GM19324 (cell line): ENCODE data around the gene ZBTB7A.

Experiments used
- ATAC-seq: cut with Tn5 transposase; IDR thresholded peaks from one replicate; pipeline ENCODE4 v1.9.1; 2021; ENCODE audit warnings: mild to moderate bottlenecking, moderate library complexity; ENCODE audit not compliant: unreplicated experiment, low FRiP score

The ZBTB7A gene

DNA sequence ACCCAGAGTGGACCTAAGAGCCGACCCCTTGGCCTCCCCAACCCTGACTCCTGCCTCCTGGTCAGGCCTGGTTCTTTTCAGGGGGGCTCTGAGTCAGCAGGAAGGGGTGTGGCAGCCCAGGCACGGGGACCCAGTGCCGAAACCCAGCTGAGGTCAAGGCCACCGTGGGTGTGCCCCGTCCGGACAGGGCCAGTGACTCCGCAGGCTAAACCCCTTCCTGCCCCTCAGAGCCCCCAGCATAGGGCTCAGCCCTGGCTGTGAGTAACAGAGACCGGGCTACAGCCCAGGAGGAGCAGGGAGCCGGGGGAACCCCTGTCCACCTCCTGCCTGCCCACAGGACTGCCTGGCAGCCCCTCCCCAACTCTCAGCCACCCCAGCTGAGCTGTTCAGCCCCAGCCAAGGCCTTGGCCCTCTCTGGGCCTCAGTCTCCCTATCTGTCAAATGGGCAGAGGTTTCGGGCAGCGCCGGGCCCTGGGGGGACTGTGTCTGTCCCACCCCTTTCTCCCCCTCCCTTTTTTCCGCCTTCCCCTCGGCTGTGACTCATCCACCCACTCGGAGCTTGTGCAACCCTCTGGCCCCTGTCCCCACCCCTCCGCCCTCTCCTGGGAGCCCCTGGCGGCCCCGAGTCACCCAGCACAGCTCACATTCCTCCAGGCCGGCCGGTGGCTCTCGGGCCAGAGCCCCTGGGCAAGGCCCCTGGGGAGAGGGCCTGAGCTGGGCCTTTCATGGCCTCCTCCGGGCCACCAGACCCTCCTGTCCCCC lies 8.6 kb downstream of the ZBTB7A start:
- no peak for ATAC-seq

DNA sequence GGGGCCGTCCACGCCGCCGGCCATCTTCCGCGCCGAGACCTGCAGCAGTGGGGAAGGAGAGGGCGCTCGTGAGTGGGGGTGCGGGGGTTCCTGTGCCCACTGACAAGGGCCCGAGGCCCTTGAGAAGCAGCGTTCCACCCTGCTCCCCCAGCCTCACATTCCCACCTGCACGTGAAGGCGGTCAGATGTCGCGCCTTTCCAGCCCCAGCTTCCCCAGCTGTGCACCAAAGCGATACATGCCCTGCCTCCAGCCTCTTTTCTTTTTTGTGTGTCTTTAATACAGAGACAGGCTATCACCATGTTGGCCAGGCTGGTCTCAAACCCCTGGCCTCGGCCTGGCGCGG lies 11.5 kb downstream of the ZBTB7A start:
- no peak for ATAC-seq

DNA sequence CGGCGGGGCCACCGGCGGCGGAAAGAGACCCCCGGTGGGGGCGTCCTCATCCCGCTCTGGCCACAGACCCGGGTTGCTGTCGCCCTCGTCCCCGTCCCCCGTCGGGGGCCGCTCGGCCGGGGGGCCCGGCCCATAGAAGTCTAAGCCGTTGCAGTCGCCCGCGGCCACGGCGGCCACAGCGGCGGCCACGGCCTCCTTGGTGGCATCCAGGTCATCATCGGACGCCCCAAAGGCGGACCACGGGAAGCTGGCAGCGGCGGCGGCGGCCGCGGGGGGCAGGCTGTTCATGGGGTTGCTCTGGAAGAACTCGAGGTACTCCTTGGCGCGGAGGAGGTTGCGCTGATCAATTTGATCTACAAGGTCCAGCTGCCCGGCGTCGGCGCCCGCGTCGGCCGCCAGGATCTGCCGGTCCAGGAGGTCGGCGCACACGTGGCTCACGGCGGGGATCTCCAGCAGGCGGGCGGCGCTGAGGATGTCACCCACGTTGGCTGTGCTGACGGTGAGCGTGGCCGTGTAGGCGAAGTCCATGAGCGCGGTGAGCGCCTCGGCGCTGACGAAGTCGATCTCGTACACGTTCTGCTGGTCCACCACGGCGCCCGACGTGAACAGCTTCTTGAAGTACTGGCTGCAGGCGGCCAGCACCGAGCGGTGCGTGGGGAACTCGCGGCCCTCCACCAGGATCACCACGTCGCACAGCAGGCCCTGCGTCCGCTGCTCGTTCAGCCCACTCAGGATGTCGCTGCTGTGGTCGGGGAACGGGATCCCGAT lies 12.1 kb downstream of the ZBTB7A start:
- no peak for ATAC-seq

DNA sequence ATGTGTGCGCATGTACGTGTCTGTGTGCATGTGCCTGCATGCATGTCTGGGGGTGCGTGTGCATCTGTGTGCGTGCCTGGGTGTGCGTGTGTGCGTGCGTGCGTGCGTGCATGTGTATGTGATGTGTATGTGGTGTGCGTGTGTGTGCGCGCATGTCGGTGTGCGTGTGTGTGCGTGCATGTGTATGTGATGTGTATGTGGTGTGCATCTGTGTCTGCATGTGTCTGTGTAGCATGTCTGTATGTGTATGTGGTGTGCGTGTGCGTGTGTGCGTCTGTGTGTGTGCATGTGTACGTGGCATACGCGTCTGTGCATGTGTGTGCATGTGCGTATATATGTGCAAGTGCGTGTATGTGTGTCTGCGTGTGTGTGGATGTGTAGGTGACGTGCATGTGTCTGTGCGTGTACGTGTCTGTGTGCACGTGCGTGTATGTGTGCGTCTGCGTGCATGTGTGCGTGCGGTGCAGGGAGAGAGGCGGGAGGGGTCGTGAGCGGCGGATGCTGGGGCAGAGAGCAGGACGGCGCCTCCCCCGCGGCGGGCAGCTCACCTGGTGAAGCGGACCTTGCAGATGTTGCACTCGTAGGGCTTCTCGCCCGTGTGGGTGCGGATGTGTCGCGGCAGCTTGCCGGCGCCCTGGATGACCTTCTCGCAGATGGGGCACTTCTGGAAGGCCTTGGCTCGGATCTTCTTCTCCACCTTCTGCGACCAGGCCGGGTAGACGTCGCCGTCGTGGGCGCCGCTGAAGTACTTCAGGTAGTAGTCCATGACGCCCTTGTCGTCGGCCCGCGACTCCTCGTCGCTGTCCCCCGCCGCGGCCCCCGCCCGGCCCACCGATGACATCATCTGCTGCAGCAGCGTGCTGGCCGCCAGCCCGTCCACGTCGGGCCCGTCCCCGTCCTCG lies 13.0 kb downstream of the ZBTB7A start:
- no peak for ATAC-seq

DNA sequence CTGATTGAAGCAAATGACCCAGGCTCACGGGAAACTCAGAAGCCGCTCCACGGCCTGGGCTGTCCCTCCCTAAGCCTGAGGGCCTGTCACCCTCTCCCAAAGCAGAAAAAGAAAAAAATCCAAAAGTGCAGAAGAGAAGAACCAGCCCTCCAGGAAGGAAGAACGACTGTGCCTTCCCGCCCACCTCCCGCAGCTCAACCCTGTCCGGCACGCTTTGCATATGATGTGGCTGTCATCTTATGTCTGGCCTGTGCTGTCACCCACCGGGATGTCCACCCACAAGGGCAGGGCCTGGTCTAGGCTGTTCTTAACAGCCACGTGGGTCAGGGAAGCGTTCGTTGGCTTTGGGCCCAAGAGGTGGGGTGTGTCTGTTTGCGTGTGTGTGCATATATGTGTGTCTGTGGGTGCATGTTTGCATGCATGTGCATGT lies 13.7 kb downstream of the ZBTB7A start:
- no peak for ATAC-seq

DNA sequence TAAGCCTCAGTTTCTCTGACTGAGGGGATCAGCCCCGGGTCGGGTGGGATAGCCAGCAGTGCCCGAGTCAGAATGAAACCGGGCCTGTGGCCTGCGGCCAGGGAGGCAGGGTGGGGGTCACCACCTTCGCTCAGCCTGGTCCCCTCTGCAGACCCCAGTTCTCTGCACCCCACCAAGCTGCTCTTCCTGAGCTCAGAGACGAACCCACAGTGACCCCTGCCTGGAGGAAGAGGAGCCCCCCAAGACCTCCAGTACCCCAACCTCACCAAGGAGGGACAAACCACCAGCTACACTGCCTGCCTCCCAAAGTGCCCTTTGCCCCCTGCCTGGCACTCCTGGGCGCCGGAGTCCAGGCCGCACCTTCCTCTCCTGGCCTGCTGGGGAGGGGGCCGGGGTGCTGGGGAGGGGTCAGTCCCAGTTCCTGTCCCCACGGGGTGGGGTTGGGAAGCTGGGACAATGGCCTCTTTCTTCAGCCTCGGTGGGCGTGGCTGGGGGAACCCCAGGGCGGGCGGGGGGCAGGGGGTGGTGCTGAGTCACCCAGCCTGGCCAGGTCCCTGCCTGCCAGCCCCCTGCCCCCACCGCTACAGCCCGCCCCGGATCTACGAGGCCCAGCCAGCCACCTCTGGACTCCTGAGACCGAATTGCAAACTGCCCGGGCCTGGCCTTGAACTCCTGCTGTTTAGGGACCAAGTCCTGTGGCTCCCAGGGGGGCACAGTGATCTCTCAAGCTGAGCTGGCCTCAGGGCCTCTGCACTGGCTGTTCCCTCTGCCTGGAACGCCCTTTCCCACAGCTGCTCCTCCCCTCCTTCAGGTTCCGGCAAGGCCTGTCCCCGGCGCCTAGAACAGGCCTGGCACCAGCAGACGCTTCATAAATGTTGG lies 14.3 kb downstream of the ZBTB7A start:
- ATAC-seq = no peak

DNA sequence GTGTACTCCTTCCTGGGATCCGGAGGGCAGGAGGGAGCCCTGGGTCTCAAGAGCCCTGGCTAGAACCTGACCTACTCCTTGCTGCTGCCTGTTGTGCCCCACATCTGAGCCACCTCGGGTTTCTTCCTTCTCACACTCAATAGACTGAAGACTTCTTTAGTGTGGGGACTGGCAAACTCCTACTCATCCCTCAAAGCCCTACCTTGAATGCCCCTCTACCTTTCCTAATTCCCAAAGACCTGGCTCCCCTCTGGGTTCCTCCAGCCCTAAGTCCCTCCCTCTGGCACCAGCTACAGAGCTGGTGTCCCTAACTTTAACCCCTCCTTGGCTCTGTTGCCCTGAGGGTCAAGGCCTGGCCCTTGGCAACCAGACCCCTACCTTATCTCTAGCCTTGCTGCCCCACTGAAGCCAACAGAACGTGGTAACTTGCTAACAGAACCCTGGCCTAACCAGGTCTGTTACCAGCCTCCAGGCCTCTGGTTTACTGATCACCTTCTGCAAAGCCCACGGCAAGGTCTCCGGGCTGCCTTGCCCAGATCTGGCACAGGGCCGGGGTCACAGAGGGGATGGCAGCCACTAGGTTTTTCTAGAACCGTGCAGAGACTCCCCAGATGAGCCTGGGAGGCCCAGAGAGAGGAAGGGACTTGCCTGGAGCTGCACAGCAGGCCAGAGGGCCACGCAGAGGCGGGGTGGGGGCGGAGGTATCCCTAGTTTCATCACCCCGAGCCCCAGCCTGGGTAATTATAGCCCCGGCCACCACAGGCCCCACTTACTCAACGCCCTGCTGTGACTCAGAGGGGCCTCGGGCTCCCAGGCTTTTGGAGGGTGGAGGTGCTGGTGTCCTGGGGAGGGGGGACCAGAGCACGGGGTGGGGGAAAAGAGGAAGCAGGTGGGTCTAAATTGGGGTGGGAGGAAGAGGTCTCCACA lies 15.3 kb downstream of the ZBTB7A start:
- no peak for ATAC-seq

DNA sequence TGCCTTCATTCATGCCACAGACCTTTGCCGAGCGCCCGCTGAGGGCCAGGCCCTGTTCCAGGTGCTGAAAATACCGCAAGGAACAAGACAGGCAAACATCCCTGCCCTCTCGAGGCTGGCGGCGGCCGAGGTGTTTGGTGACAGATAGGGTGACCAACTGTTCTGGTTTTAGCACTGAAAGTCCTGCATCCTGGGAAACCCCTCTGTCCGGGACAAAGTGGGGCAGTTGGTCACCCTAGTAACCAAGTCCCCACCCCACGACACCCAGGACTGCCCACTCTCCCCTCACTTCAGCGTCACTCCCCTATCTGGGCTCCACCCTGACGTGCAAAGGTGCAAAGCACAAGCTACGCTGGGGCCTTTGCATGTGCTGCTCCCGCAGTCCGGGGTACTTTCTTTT lies 17.3 kb downstream of the ZBTB7A start:
- ATAC-seq = no peak

DNA sequence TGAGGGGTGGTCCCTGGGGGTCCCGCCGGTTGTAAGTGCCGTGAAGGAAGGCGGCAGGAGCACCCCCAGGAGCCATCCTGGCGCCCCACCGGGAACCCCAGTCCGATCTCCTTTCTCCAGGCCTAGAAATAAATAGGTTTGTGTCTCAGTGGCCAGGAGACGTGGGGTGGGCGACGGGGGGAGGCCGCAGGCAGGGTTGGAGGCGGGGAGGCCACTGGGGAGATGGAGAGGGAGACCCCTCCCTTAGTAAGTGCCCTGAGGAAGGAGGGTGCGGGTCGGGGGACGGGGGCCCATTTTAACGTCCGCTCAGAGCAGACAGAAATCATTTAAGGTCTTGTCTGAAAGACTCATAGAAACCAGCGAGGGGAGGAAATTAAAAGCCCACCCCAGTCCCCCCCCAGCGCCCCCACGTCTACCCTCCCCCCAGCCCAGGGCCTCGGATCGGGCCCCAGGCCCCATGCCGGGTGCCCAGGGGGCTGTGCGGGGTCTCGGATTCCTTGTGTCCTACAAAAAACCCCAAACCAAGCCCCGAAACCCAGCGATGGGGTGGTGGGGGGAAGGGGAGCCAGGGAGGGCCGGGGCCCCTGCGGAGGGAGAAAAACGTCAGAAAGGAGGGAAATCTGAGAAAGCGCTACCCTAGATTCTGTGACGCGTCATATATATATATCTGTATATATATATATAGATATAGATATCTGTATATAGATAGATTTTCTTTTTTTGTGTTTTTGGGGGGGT lies 19.6 kb downstream of the ZBTB7A start:
- ATAC-seq = no peak

DNA sequence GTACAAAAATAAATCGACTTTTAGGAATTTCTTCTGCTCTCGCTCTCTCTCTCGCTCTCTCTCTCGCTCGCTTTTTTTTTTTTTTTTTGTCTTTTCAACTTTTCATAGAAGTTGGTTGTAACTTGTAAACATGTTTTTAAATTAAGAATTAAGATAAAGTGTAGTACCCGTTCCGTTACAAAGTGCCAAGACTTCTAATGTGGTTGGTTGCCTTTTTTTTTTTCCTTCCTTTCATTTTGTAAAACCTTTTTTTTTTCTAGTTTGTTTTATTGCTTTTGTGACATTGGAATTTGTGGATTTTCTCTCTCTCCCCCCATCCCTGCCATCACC lies 20.4 kb downstream of the ZBTB7A start:
- ATAC-seq = no peak

DNA sequence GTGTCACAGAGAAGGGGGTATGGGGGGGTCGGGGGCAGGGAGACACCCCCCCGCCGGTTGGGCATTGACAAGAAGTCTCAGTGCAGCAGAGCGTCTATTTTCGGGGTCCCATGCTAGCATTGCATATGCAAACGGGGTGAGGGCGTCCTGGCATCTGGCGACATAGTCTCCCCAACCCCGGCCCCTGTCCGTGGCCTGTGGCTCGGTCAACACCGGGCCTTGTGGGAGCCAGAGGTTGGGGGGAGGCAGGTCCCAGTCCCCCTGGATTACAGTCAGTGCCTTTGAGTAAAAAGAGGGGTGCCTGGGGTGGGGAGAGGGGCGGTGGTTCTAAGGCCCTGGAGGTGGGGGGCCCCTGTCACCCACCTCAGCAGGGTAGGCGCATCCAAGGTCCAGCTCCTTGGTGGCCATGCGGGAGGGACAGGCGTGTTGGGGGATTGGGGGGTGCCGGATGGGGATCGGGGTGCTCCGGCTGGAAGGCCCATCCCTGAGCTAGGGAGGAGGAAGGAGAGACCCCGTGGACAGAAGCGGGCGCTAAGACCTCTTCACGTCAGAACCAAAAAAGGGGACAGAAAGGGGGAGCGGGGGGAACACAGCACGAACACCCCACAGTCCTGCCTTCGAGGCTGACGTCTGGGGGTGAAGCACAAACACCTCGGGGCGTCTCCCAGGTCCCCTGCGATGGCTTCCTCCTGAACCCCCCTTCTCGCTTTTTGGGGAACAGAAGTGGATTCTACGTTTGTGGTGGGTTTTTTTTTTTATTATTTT lies 20.9 kb downstream of the ZBTB7A start:
- ATAC-seq = no peak

DNA sequence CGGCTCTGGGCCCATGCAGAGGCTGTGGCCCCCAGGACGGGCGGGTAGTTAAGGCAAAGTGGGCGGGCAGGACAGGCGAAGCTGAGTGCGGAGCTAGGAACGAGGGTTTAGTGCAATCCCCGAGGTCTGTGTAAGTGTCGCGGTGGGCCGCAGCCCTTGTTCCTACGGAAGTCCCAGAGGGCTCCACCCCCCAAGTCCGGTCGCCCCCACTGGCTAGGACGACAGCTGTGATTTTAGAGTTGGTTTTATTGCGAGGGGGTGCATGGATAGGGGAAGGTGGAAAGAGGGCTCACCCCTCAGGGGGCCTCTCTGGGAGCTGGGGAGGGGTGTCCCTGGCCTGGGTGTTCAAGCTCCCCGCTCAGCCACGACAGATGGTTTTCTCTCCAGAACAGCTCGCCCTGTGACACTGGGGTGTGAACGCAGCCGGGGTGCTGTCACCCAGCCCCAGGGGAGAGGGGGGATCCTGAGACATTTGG lies 21.7 kb downstream of the ZBTB7A start:
- no peak for ATAC-seq

DNA sequence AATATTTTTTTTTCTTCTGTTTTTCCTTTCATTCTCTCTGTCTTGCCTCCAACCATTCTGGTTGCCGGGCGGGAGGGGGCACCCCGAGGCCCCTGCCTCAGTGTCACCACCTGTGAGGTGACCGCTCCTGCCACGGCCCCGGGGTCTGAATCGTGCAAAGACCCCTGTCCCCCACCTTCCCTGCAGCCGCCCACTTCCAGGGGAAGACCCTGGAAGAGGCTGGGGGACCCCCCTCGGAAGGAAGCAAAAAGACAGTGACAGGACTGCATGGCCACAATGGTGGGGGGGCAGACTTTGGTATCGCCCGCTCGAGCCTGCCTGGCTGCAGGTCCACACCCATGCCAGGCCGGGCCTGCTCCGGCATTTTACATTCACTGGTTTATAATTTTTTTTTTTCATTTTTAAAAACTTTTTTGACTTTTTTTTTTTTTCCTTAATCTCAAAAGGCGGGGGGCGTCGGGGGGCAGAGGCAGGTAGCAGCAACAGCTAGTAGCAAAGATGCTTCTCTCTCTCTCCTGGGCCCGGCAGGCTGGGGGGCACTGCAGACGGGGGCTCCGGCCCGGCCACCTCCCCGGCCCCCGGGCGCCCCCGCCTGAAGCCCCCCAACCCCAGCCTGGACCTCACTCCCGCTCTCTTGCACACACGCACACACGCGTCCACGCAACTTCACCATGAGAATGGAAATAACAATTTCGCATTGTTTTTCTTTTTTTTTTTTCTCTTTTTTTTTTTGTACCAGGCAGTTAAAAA lies 22.6 kb downstream of the ZBTB7A start:
- ATAC-seq = no peak

DNA sequence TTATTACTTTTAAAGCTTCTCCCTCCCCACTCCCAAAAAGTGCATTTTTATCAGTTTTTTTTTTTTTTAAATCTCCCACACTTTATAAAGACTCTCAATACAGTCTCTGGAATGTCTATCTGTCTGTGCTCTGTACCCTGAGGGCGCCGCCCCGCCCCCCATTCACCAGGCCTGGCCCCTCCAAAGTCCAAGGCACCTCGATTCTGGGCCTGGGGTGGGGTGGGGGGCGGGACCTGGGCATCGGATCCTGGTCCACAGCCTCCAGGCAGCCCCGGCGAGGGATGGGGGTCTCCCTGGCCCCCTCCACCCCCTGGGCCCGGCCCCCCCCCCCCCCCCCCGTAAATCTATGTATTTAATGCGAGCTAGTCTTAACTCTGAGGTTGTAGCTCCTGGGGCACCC lies 23.3 kb downstream of the ZBTB7A start:
- no peak for ATAC-seq

DNA sequence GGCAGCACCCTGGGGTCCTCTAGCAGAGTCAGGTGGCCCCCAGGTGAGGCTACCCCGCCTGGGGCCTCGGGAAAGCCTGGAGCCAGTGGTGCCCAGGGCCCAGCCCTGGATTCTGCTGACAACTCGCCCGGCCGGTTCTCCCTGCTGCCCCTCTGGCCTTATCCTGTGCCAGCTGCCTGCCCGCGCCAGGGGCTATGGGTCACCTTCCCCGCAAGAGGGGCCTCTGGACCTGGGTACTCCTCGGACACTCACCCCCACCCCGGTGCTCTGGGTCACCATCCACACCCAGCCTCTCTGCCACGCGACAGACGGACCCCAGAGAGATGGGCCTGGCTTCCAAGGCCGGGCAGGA lies 24.0 kb downstream of the ZBTB7A start:
- no peak for ATAC-seq

DNA sequence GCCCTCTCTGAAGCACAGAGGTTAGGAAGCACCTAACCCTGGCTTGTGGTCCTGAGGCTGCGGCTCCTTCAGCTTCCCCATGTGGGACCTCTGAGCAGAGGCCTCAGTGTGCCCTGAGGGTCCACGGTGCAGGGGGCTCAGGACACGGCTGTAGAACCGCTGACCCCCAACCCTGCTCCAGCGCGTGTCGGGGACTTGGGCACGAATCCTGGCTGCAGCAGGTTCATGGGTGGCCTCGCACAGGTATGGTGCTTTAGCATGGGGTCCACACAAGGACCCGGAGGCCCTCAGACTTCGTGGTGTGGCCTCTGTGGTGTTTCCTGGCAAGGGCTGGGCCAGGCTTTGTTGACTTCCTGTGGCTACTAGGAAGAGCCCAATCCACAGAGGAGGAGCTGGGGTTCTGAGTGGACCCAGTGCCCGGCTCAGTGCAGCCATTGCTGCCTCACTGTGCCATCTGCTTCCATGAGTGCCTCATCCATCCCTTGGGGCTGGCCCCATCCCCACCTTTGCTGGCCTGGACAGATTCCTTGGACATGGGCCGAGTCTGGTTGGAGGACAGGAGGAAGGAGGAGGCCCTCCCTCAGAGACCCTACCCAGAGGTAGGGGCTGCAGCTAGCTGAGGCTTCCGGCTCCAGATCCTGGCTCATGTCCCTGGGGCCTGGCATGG lies 24.5 kb downstream of the ZBTB7A start:
- no peak for ATAC-seq
